Psoas muscle (tissue), 8 donors: ENCODE measurements around the gene HOXB5. TPM values are rescaled to one million over a fixed set of nuclear protein-coding genes. Genes with fewer than 3 reads are reported as not detected.
A peak's percentile ranks its signal among the peaks of the same experiment; 100 is the strongest.

ENCODE experiments used
- ATAC-seq, 4 donors: fragments of 200-7000 bp; cut with Tn5 transposase; one replicate each; pipeline ENCODE4 v1.9.1; 2020; ENCODE audit warnings: moderate library complexity in 3 of 4, mild to moderate bottlenecking in 2 of 4
- DNase-seq, 2 donors: peaks; one replicate each; pipeline ENCODE4 v3.0.0-alpha.2; 2020
- H3K27ac ChIP-seq: fragments of 200-600 bp; one replicate; pipeline ENCODE4 v1.8.0; 2022
- H3K27me3 ChIP-seq, 3 donors: fragments of 200-600 bp in 1 of 3; one replicate each; pipeline versions ENCODE4 v1.6.1 to v1.8.0; 2013 to 2022; ENCODE audit warnings: low read length in 2 of 3, mild to moderate bottlenecking in 2 of 3, moderate library complexity in 1 of 3; ENCODE audit not compliant: insufficient read depth in 3 of 3
- H3K36me3 ChIP-seq, 2 donors: fragments of 200-600 bp in 1 of 2; one replicate each; pipeline versions ENCODE4 v1.6.1 to v1.8.0; 2013 to 2022; ENCODE audit warnings: low read depth in 1 of 2, mild to moderate bottlenecking in 1 of 2, moderate library complexity in 1 of 2; ENCODE audit not compliant: insufficient read depth in 1 of 2
- H3K4me1 ChIP-seq: fragments of 200-600 bp; one replicate; pipeline ENCODE4 v1.8.0; 2022
- H3K4me3 ChIP-seq: fragments of 200-600 bp; one replicate; pipeline ENCODE4 v1.8.0; 2022; ENCODE audit warnings: mild to moderate bottlenecking
- H3K9me3 ChIP-seq: fragments of 200-600 bp; one replicate; pipeline ENCODE4 v1.8.0; 2022
- WGBS, 3 donors: extraction: QIAGEN DNeasy Blood & Tissue Kit; methylation state at CpG; one replicate each; pipeline versions ENCODE4 v1.1.6 to v1.1.7; 2013; 5-methylcytosine and 5-hydroxymethylcytosine counted together
- intact Hi-C, 2 donors: fragments of 100-400 bp; cut with DNase I; formaldehyde crosslinking; loops; one replicate each; pipeline versions ENCODE4 v1.11.0 to v1.14.2; 2022
- polyA plus RNA-seq, 3 donors: library from polyadenylated mRNA; stranded (reverse); fragments of 200-250 nt; gene quantifications; one replicate each; pipeline ENCODE4 v1.2.3, GENCODE V29; 2013
- total RNA-seq, 4 donors: library from RNA; stranded (reverse); fragmentation: NEBNext Ultra II Directional in 2 of 4; extraction: Animal tissue kit (Norgen Biotek cat#: 25700) in 2 of 4; gene quantifications; one replicate each; pipeline versions ENCODE4 v1.2.1 to v1.2.4, GENCODE V29; 2021 to 2023
- TF ChIP-seq, protein P1 (sequence below): fragments of 200-600 bp; IDR thresholded peaks from one replicate; pipeline ENCODE4 v1.8.0; 2022; ENCODE audit warnings: antibody characterized with exemption
- donor health status: healthy with polysubstance abuse.
- donor health status: DM: no; HTN: no; CAD: no; lungs with moderate emphysema.
- donor health status: Bipolar disorder and iron deficiency.
- donor health status: healthy.
- donor health status: DM: yes; HTN: yes; CAD: no.
- donor health status: DM: no; HTN: no; CAD: no.
- donor health status: DM: no; HTN: no; CAD: no.
- donor health status: DM: yes; HTN: yes; CAD: no.

Gene HOXB5
- total and polyA plus RNA-seq, 7 donors = 0.03 to 0.71 (median 0.20) TPM; not detected in 1

DNA sequence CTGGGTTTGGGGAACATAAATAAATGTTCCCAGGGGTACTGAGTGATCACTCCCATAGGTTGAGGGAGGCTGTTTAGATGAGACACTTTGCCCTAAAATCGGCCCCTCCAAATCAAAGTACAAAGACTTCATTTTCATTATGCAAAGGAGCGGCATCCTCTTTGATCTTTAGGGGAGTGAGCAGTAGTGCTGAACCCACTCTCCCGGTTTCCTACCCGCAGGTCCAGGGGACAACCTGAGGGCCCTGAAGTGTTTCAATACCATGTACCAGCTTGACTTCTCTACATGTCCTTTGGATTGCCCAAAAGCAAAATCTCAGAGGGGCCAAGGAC, 7.6 kb upstream of the HOXB5 start:
- H3K36me3 ChIP-seq = no peaks in the 10 kb centered on the region
- no peak overlapping the region for H3K27ac ChIP-seq
- no peak overlapping the region for H3K4me3 ChIP-seq
- WGBS, 3 donors = 53 to 62% (median 56%) methylated on average over 4 of the region's 4 CpGs
- no peak for DNase-seq
- peaks cover 10% of the 10 kb centered on the region for H3K4me1 ChIP-seq
- no peak for ATAC-seq
- no peaks in the 10 kb centered on the region for H3K9me3 ChIP-seq
- H3K27me3 ChIP-seq = peaks cover 0 to 96% (median 45%) of the 10 kb centered on the region in 3 donors
- intact Hi-C loops = no loop called here
- TF ChIP-seq, protein P1, sequence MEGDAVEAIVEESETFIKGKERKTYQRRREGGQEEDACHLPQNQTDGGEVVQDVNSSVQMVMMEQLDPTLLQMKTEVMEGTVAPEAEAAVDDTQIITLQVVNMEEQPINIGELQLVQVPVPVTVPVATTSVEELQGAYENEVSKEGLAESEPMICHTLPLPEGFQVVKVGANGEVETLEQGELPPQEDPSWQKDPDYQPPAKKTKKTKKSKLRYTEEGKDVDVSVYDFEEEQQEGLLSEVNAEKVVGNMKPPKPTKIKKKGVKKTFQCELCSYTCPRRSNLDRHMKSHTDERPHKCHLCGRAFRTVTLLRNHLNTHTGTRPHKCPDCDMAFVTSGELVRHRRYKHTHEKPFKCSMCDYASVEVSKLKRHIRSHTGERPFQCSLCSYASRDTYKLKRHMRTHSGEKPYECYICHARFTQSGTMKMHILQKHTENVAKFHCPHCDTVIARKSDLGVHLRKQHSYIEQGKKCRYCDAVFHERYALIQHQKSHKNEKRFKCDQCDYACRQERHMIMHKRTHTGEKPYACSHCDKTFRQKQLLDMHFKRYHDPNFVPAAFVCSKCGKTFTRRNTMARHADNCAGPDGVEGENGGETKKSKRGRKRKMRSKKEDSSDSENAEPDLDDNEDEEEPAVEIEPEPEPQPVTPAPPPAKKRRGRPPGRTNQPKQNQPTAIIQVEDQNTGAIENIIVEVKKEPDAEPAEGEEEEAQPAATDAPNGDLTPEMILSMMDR = no peak

DNA sequence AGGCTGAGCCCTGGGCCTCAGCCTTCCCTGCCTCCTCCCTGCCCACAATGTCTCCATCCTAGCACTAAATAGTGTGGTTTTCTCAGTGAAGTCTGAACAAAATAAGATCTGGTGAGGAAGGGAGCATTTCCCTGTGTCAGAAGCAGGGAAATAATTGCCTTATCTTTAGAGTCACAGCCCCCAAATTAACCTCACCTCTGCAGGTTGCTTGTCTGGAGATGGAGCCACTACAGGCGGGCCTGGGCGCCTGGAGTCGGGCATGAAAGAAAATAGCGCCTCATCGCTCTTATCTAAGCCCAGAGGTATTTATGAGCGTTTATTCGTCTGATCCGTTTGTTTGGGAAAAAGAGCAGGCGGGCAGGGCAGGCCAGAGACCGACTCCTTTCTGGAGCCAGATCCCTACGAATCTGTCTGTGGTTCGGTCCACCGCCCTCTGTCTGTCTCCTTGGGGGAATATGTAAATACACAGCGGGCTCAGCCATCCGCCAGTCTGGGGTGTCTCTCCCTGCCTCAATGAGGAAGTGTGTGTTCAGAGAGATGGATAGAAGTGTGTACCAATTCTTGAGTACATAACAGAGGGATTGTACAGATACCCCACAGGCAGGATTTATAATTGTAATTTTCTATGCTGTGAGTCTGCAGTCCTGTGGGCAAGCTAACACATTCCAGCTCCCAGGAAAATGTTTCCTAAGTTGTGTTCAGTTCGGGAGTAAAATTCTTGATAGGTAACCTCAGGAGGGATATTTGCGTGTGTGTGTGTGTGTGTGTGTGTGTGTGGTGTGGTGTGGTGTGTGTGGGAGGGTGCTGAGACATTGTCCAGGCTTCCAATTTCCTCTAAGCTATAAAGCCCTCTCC, 6.9 kb upstream of the HOXB5 start:
- H3K9me3 ChIP-seq = no peaks in the 10 kb centered on the region
- peaks cover 10% of the 10 kb centered on the region for H3K4me1 ChIP-seq
- WGBS, 3 donors = 70 to 79% (median 74%) methylated on average over 17 of the region's 17 CpGs
- no peak overlapping the region for H3K27ac ChIP-seq
- TF ChIP-seq, protein P1 = no peak
- ATAC-seq = no peak
- H3K36me3 ChIP-seq = no peaks in the 10 kb centered on the region
- no peak for DNase-seq
- intact Hi-C loops = no loop called here
- H3K27me3 ChIP-seq = peaks cover 0 to 93% (median 43%) of the 10 kb centered on the region in 3 donors
- no peak overlapping the region for H3K4me3 ChIP-seq

DNA sequence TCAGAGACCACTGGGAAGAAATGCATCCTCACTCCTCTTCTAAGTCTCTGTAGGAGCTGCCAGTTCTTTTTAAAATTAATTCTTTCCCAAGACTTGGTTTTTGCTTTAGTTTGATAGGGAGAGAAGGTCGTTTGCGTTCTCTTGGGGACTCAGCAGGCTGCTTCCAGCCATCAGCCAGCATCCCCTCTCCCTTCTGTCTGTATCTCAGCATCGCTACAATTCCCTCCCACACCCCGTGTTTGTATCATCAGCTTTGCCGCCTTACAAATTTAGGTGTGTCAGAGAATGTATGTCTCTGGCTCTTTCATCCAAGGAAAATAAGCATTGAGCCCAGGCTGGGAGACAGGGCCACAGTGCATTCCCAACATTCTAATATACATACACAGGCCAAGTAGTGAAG, 5.8 kb upstream of the HOXB5 start:
- ATAC-seq (no peak), DNase-seq (no peak)
- Histone ChIP-seq H3K36me3 (no peaks in the 10 kb centered on the region), H3K27me3 (peaks cover 0 to 93% (median 47%) of the 10 kb centered on the region in 3 donors), H3K9me3 (no peaks in the 10 kb centered on the region), H3K27ac (no peak overlapping the region), H3K4me1 (peaks cover 10% of the 10 kb centered on the region), H3K4me3 (no peak overlapping the region)
- 77 to 81% (median 77%) methylated on average over 5 of the region's 5 CpGs for WGBS, 3 donors
- TF ChIP-seq, protein P1 = no peak
- intact Hi-C loops = loop anchor here in 1 of 2 donors (10.0 kb wide), 1 partner anchor 575 kb away; no protein-coding TSS in a partner anchor

DNA sequence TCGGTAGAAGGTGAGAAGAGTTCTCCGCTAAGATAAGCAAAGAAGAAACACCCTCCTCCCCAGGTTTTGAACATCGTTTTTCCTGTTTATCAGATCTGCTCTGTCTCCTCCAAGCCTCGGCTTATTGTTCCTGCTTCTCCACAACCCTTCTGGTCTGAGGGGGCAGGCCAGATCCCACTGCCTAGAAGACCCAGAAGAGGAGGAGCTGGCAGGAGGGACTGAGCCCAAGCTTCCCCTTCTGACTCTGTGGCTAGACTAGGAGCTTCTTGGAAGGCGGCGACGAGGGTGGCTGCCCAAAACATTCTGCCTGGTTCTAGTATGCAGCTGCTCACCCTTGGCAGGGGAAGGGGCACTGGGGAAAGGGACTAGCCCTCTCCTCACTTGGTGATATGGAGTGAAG, 5.2 kb upstream of the HOXB5 start:
- no peaks in the 10 kb centered on the region for H3K36me3 ChIP-seq
- DNase-seq (no peak), ATAC-seq (no peak)
- H3K4me1 ChIP-seq = peaks cover 10% of the 10 kb centered on the region
- H3K9me3 ChIP-seq = no peaks in the 10 kb centered on the region
- WGBS, 3 donors = 28 to 40% (median 32%) methylated on average over 7 of the region's 7 CpGs
- peaks cover 0 to 93% (median 45%) of the 10 kb centered on the region in 3 donors for H3K27me3 ChIP-seq
- no peak overlapping the region for H3K27ac ChIP-seq
- peak overlapping the region; percentile 73 for H3K4me3 ChIP-seq
- intact Hi-C loops = loop anchor here in 1 of 2 donors (10.0 kb wide), 1 partner anchor 574 kb away; no protein-coding TSS in a partner anchor
- TF ChIP-seq, protein P1 = no peak
